ENCODE measurements around the gene CCDC13. TPM values are rescaled to one million over a fixed set of nuclear protein-coding genes. Genes with fewer than 3 reads are reported as not detected.
"Not testable (repeated sequence)": the region's sequence is repeated elsewhere in the genome, so short reads cannot be mapped to it uniquely, and the experiment has no call there.

Gene CCDC13, protein sequence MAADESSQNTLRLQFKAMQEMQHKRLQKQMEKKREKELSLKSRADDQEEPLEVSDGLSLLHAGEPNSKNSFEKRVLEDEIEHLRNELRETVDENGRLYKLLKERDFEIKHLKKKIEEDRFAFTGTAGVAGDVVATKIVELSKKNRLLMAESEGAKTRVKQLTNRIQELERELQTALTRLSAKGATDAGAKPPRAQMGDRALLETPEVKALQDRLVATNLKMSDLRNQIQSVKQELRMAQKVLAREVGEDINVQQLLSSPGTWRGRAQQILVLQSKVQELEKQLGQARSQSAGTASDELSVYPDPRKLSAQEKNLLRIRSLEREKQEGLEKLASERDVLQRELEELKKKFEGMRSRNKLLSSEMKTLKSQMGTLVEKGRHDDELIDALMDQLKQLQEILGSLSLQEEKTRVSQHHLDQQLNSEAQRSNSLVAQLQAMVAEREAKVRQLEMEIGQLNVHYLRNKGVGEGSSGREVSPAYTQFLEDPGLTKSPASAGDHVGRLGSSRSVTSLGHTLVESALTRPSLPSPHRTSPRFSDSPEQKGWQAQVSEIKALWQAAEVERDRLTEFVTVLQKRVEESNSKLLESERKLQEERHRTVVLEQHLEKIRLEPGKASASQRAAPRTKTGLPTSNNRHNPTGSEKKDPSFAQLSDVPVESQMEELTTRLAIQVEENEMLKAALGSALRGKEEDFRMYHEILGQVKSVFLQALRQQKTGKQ
- under 1 TPM; 0.35 to 0.41 TPM for total RNA-seq

DNA sequence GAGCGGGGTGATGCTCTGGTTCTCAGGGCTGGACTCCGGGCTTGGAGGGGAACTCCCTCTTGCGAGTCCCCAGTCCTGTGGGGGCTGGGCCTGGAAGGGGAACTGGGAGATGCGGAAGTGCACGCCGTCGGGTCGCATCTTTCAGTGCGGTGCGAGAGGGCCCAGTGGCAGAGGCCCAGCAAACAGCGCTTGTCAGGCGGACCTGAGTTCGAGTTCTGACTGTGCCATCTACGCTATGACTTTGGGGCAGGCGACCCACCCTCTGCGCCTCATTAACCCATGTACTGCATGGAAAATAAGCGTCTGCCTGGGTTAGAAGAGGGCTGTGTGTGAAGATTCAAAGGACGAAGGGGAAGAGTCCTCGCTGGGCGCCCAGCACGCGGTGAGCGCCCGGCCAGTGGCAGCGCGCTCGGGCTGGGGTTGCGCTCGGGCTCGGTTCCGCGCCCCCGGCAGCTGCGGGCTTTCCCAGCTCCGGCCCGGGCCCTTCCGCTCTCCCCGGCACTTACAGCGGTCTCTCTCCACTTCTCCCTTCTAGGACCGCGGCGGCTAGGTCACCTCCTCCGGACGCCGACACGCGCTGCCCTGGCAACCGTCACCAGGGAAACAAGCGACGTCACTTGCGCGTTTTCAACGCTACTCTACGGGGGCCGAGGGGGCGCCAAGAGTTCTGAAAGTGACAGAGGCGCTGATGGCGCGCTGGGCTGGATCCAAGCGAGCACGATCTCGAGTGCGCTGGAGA lies at the start of gene CCDC13:
TSS of gene CCDC13 (minus strand) at position 584 of the 739 bp plus-strand sequence. CDS start 14,908 bp downstream, outside the sequence.
- Mint-ChIP-seq H3K9me3 (ENCODE audit: low read depth) (no peaks in the 10 kb centered on the region), H3K4me3 (peak within 1 kb of the TSS; percentile 77), H3K4me1 (peaks cover 12% of the 10 kb centered on the region), H3K27me3 (peaks cover 4% of the 10 kb centered on the region), H3K36me3 (no peaks in the 10 kb centered on the region), H3K27ac (peak within 1 kb of the TSS; percentile 75)
- DNase-seq (peak; percentile 97), ATAC-seq (peak; percentile 96)
- CTCF ChIA-PET: no interaction called here

GRCh38 chr3:42822828-42823227 lies 49.8 kb upstream of the CCDC13 start:
- peaks cover 24% of the 10 kb centered on the region for H3K27me3 Mint-ChIP-seq
- no peak overlapping the region for H3K27ac Mint-ChIP-seq

DNA sequence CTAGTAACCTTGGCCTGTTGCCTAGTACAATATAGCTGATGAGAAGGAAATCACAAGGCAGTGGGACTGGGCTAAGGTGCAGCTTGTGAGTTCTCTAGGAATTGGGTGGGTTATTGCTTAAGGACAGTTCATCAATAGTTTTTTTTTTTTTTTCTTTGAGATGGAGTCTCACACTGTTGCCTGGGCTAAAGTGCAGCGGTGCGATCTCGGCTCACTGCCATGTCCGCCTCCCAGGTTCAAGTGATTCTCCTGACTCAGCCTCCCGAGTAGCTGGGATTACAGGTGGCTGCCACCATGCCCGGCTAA lies 47.6 kb upstream of the CCDC13 start:
- H3K4me1 Mint-ChIP-seq: peaks cover 7% of the 10 kb centered on the region
- DNase-seq: no peak
- CTCF ChIA-PET: interaction anchor here (0.9 to 1.1 kb wide), 2 partner anchors 11 to 19 kb away, joined by 4 read pairs; no protein-coding TSS in a partner anchor
- no peak overlapping the region for H3K4me3 Mint-ChIP-seq
- ATAC-seq: no peak
- no peaks in the 10 kb centered on the region for H3K9me3 Mint-ChIP-seq (ENCODE audit: low read depth)
- H3K36me3 Mint-ChIP-seq: no peaks in the 10 kb centered on the region
- peaks cover 9% of the 10 kb centered on the region for H3K27me3 Mint-ChIP-seq
- no peak overlapping the region for H3K27ac Mint-ChIP-seq

More at GRCh38 chr3:42822828-42823227, 49.8 kb upstream of the CCDC13 start:
- no peaks in the 10 kb centered on the region for H3K36me3 Mint-ChIP-seq
- CTCF ChIA-PET: interaction anchor here (0.6 to 0.8 kb wide), 2 partner anchors 17 to 124 kb away, joined by 3 read pairs; no protein-coding TSS in a partner anchor
- ATAC-seq (no peak), DNase-seq (no peak)
- no peaks in the 10 kb centered on the region for H3K9me3 Mint-ChIP-seq (ENCODE audit: low read depth)
- no peak overlapping the region for H3K4me3 Mint-ChIP-seq
- H3K4me1 Mint-ChIP-seq: peaks cover 7% of the 10 kb centered on the region

DNA sequence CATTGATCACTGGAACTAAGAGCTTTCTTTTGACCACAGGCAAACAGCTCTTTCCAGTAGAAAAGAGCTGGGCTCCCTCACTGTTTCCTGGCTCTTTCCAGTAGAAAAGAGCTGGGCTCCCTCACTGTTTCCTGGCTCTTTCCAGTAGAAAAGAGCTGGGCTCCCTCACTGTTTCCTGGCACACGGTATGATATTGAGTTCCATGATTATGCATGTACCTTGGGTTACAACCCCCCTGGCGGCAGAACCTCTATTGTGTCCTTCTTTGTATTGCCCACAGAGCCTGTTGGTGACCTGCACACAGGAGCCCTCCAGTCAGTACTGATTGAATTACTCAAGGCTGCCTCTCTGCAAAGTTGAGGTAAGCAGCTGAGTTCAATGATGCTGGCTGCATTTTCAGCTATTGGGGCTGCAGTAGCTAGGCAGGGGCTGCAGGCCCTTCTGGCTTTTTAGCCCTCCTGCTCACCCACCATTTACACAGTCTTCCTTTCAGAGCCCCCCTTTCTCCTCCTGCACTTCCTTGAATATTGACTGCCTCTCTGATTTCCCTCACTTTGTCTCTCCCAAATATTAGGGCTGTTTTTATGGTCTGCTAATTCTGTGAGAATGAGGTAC lies 46.4 kb upstream of the CCDC13 start:
- Mint-ChIP-seq H3K4me1 (peaks cover 7% of the 10 kb centered on the region), H3K27ac (no peak overlapping the region), H3K27me3 (peaks cover 6% of the 10 kb centered on the region), H3K9me3 (ENCODE audit: low read depth) (no peaks in the 10 kb centered on the region), H3K36me3 (no peaks in the 10 kb centered on the region), H3K4me3 (no peak overlapping the region)
- no peak for DNase-seq
- ATAC-seq: no peak
- CTCF ChIA-PET: interaction anchor here (1.0 to 2.1 kb wide), 2 partner anchors 10 to 12 kb away, joined by 3 to 7 read pairs; partner anchors contain the start of gene ACKR2

DNA sequence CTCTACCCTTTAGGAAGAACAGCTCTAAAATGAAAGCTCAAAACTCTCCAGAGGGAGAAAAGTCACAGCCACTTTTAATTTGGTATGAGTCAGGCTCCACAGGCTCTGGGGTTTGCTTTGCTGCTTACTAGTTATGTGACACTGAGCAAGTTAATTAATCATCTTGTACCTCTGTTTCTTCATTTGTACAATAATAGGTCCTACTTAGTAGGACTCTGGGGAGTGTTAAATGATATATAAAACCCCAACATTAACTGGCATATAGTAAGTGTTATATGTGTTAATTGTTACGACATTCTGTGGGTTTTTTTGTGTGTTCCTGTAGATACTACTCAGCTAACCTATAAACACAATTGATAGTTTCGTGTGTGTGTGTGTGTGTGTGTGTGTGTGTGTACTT lies 42.8 kb upstream of the CCDC13 start:
- Mint-ChIP-seq H3K27ac (no peak overlapping the region), H3K4me3 (no peak overlapping the region), H3K36me3 (no peaks in the 10 kb centered on the region), H3K27me3 (peaks cover 4% of the 10 kb centered on the region), H3K4me1 (no peaks in the 10 kb centered on the region), H3K9me3 (ENCODE audit: low read depth) (no peaks in the 10 kb centered on the region)
- CTCF ChIA-PET: interaction anchor here (0.6 to 1.6 kb wide), 2 partner anchors 24 to 39 kb away, joined by 3 to 5 read pairs; no protein-coding TSS in a partner anchor
- ATAC-seq: no peak
- DNase-seq: no peak

DNA sequence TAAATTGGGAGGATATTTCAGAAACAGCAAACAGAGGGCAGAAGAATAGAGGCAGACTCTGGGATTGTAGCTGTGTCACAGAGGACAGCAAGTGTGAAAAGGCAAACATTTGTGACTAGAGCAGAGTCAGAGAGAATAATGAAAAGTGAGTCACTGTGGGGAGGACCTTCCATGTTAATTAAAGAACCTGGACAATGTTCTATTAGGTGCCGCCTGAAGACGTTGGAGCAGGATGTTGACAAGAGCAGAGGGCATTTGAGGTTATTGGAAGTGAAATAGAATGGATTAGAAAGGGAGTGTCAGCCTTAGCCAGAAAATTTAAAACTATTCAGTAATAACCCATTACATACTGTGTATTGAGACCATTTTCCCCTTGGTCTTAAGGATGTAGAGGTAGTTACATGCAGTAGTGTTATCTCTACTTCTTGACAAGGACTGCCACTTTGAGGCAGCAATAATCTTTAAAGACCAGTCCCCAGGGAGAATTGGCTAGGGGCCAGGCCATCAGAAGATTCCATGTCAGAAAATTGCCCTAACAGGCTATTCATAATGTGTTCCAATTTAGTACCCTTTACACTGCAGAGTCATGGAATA lies 42.0 kb upstream of the CCDC13 start:
- Mint-ChIP-seq H3K4me1 (no peaks in the 10 kb centered on the region), H3K36me3 (no peaks in the 10 kb centered on the region), H3K27me3 (peaks cover 8% of the 10 kb centered on the region), H3K9me3 (ENCODE audit: low read depth) (no peaks in the 10 kb centered on the region), H3K27ac (no peak overlapping the region), H3K4me3 (no peak overlapping the region)
- CTCF ChIA-PET: interaction anchor here (1.6 kb wide), 1 partner anchor 24 kb away, joined by 5 read pairs; no protein-coding TSS in a partner anchor
- ATAC-seq (no peak), DNase-seq (no peak)

DNA sequence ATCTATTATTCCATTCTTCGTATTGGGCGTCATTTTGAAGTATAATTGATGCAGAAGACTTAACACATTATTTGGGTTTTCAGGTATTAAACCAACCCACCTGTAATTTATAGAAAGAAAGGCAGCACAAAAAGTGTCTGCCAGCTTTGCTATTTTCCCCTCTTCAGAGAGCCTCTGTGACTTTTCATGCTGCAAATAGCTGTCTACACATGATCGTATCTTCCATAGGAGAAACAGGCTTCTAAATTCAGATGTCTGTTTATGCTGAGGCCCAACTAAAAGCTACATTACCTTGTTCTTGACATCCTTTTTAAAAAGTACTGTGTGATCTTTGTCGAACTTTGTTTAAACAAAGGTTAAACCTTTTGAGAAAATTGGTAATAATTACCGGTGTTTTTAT lies 41.2 kb upstream of the CCDC13 start:
- ATAC-seq: no peak
- no peak overlapping the region for H3K4me3 Mint-ChIP-seq
- no peak for DNase-seq

DNA sequence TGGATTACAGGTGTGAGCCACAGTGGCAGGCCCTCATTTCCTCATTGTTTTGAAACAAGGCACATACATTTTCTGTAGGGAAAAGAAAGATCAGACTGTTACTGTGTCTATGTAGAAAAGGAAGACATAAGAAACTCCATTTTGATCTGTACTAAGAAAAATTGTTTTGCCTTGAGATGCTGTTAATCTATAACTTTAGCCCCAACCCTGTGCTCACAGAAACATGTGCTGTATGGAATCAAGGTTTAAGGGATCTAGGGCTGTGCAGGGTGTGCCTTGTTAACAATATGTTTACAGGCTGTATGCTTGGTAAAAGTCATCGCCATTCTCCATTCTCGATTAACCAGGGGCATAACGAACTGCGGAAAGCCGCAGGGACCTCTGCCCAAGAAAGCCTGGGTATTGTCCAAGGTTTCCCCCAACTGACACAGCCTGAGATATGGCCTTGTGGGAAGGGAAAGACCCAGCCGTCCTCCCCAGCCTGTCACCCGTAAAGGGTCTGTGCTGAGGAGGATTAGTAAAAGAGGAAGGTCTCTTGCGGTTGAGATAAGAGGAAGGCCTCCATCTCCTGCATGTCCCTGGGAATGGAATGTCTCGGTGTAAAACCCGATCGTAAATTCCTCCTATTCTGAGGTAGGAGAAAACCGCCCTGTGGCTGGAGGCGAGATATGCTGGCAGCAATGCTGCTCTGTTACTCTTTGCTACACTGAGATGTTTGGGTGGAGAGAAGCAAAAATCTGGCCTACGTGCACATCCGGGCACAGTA lies 38.2 kb upstream of the CCDC13 start:
- H3K27ac Mint-ChIP-seq; H3K9me3 Mint-ChIP-seq (ENCODE audit: low read depth); H3K36me3 Mint-ChIP-seq: not testable (repeated sequence)

More for the DNA sequence above, 41.2 kb upstream of the CCDC13 start:
- H3K36me3 Mint-ChIP-seq: no peaks in the 10 kb centered on the region
- H3K27me3 Mint-ChIP-seq: peaks cover 9% of the 10 kb centered on the region
- H3K4me1 Mint-ChIP-seq: no peaks in the 10 kb centered on the region
- no peak overlapping the region for H3K27ac Mint-ChIP-seq
- CTCF ChIA-PET: no interaction called here
- no peaks in the 10 kb centered on the region for H3K9me3 Mint-ChIP-seq (ENCODE audit: low read depth)

GRCh38 chr3:42810706-42811105 lies 37.7 kb upstream of the CCDC13 start:
- H3K27ac Mint-ChIP-seq; H3K4me1 Mint-ChIP-seq; H3K9me3 Mint-ChIP-seq (ENCODE audit: low read depth); DNase-seq; H3K4me3 Mint-ChIP-seq; CTCF ChIA-PET; H3K36me3 Mint-ChIP-seq; ATAC-seq: not testable (repeated sequence)
- H3K27me3 Mint-ChIP-seq: peaks cover 36% of the 10 kb centered on the region

More for the DNA sequence above, 38.2 kb upstream of the CCDC13 start:
- ATAC-seq, DNase-seq, CTCF ChIA-PET, H3K4me3 Mint-ChIP-seq, H3K4me1 Mint-ChIP-seq: not testable (repeated sequence)
- peaks cover 30% of the 10 kb centered on the region for H3K27me3 Mint-ChIP-seq

DNA sequence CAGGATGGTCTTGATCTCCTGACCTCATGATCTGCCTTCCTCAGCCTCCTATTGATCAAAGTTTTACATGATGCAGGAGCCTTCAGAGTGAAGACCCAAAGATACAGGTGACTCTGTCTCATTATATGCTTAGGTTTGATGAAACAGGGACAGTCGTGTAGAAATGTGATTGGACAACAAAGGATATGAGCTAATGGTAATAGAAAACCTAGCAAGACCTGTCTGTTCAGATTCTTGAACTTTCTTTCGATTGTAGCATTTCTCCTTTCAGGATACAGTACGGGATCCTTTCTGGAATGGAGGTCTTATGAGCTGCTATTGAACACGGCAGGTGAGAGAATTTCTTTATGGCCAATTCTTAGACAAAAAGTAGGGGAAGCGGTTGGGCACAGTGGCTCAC lies 36.1 kb upstream of the CCDC13 start, which contains the start of gene ACKR2:
TSS of gene ACKR2 (plus strand) at position 244 of the 400 bp plus-strand sequence. CDS start 55,058 bp downstream, outside the sequence.
- DNase-seq: no peak
- H3K4me3 Mint-ChIP-seq: no peak within 1 kb of the TSS
- H3K27me3 Mint-ChIP-seq: peaks cover 38% of the 10 kb centered on the region

GRCh38 chr3:42807929-42808328 lies 34.9 kb upstream of the CCDC13 start:
- H3K36me3 Mint-ChIP-seq: peaks cover 5% of the 10 kb centered on the region
- no peak for ATAC-seq
- no peak overlapping the region for H3K27ac Mint-ChIP-seq
- H3K27me3 Mint-ChIP-seq: peaks cover 38% of the 10 kb centered on the region
- peaks cover 17% of the 10 kb centered on the region for H3K4me1 Mint-ChIP-seq
- H3K9me3 Mint-ChIP-seq (ENCODE audit: low read depth): no peaks in the 10 kb centered on the region
- H3K4me3 Mint-ChIP-seq: no peak overlapping the region
- no peak for DNase-seq
- CTCF ChIA-PET: no interaction called here

More for the DNA sequence above, 36.1 kb upstream of the CCDC13 start, which contains the start of gene ACKR2:
- no peak within 1 kb of the TSS for H3K27ac Mint-ChIP-seq
- no peaks in the 10 kb centered on the region for H3K9me3 Mint-ChIP-seq (ENCODE audit: low read depth)
- ATAC-seq: no peak
- H3K4me1 Mint-ChIP-seq: peaks cover 7% of the 10 kb centered on the region
- H3K36me3 Mint-ChIP-seq: no peaks in the 10 kb centered on the region
- CTCF ChIA-PET: interaction anchor here (1.0 kb wide), 1 partner anchor 10 kb away, joined by 3 read pairs; no protein-coding TSS in a partner anchor
